ENCODE results near the gene CXCL3.
A peak's percentile ranks its signal among the peaks of the same experiment; 100 is the strongest.

The CXCL3 gene

DNA sequence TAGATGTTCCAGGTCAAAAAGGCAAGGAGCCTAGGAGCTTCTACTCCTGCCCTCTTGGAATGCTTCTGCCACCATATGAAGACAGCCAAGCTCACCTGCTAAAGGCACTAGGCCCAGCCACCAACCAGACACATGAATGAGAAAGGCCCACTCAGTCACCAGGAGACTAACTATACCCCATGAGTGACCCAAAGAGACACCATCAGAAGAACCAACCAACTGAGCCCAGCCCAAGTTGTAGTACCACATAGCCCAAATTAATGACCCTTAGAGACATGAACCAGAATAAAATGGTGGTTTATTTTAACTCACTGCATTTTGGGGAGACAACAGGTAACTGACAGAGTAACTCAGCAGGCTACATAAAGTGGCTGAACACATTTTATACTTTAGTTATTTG is 22.9 kb upstream of the CXCL3 start:
- TF ChIP-seq, protein P1, sequence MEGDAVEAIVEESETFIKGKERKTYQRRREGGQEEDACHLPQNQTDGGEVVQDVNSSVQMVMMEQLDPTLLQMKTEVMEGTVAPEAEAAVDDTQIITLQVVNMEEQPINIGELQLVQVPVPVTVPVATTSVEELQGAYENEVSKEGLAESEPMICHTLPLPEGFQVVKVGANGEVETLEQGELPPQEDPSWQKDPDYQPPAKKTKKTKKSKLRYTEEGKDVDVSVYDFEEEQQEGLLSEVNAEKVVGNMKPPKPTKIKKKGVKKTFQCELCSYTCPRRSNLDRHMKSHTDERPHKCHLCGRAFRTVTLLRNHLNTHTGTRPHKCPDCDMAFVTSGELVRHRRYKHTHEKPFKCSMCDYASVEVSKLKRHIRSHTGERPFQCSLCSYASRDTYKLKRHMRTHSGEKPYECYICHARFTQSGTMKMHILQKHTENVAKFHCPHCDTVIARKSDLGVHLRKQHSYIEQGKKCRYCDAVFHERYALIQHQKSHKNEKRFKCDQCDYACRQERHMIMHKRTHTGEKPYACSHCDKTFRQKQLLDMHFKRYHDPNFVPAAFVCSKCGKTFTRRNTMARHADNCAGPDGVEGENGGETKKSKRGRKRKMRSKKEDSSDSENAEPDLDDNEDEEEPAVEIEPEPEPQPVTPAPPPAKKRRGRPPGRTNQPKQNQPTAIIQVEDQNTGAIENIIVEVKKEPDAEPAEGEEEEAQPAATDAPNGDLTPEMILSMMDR (conservative IDR thresholded peaks at IDR 0.05; ENCODE audit: low read length): no peak
- H3K4me3 ChIP-seq (ENCODE audit: low read length): no peak overlapping the region
- DNase-seq (ENCODE audit: low read depth): no peak

DNA sequence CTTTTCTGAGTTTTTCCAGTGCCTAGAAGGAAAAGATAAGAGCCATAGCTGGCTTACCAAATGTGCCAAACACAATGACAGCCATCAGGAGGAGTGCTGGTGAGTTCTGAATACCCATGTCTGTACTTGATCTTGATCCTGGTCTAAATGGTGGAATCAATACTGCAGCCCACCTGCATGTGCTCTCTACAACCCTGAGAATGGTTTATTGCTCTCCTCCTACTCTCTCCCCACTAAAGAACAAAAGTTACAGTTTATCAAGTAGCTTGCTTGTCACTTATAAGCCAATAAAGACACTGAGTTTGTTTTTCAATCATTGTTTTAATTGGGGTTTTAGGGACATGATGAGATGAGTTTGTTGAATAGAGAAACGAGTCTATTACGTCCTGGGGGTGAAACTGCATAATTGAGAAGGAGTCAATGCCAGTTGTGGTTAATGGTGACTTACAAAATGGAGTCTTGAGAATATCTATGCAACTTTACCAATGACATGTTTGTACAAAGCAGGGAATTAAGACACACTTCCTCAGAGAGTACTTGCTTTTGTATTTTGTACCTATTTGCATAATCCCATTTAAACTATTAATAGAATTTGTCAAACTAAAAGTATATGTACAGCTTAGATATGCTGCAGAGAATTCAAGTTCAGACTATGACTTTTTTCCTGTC is 20.8 kb upstream of the CXCL3 start:
- DNase-seq (ENCODE audit: low read depth): no peak

DNA sequence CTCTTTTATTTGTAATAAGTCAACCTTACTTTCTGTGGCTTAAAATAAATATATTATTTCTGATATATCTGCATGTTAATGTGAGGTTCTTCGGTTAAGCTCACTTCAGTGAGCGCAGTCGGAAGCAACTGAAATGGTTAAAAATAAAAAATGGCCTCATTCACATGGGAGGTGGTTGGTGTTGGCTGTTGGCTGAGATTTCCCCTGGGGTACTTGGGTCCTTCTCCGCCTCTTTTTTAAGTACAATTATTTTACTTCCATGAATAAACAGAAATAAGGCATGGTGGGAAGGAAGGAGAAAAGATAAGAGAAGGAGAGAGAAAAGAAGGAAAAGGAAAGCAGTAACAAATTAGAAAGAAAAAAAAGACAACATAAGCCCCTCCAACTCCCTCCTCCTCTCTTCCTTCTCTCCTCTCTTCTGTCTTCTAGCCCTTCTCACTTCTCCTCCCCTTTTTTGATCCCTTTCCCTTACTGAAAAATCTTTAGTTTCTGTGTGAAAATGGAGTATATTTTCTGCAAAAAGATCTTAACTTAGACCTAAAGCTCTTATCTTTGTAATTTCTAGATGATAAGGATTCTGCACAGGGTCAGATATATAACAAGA is 19.7 kb upstream of the CXCL3 start:
- no peak for DNase-seq (ENCODE audit: low read depth)
- no peak overlapping the region for H3K4me3 ChIP-seq (ENCODE audit: low read length)
- TF ChIP-seq, protein P1 (conservative IDR thresholded peaks at IDR 0.05; ENCODE audit: low read length): no peak

More for the DNA sequence above, 20.8 kb upstream of the CXCL3 start:
- H3K4me3 ChIP-seq (ENCODE audit: low read length): no peak overlapping the region
- TF ChIP-seq, protein P1 (conservative IDR thresholded peaks at IDR 0.05; ENCODE audit: low read length): no peak

DNA sequence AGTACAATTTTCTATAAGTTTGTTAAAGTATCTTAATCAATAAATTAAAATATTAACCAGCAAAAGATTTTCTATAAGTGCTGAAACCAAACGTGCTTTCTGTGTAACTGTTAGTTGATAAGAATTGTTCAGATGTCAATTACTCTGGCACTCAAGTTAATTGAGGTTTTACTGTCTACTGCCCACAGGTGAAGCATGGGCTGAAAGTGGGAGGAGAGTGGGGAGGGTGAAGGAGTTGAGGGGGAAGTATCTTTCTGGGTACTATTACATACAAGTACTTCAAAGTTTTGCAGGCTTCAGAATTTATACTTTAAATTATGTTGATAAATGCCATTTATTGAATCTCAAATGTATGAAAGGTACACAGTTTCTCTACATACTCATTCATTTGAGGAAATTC is 19.1 kb upstream of the CXCL3 start:
- no peak for DNase-seq (ENCODE audit: low read depth)
- TF ChIP-seq, protein P1 (conservative IDR thresholded peaks at IDR 0.05; ENCODE audit: low read length): no peak
- H3K4me3 ChIP-seq (ENCODE audit: low read length): no peak overlapping the region

DNA sequence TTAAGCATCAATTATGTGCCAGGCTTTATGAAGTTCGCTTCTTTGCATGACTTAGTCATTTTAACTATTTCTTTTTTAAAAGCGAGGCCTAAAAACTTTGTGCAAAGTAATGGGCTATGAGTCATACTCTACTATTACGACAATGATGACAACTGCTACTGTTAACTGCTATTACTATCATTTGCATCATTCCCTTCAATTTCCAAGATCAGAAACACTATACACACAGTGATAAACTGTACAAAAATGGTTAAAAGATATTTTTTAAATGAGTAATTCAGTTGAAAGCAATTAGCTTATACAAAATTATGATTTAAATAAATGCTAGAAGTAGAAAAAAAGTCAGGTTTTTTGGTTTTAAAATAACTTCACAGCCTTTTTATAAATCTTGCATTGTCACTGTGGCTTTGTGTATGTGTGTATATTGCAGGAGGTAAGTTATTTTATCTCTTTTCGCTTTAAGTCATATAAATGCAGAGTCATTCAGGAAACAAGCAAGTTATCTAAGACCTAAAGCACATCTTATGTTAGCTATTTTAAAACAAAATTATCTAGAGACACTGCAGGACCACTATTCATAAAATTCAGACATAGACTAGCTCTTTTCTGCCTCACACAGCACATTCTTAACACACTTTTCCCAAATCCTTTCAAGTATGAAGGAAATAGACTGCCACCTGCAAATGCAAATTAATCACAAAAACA is 18.5 kb upstream of the CXCL3 start:
- H3K4me3 ChIP-seq (ENCODE audit: low read length): no peak overlapping the region
- TF ChIP-seq, protein P1 (conservative IDR thresholded peaks at IDR 0.05; ENCODE audit: low read length): no peak
- DNase-seq (ENCODE audit: low read depth): peak; percentile 89

DNA sequence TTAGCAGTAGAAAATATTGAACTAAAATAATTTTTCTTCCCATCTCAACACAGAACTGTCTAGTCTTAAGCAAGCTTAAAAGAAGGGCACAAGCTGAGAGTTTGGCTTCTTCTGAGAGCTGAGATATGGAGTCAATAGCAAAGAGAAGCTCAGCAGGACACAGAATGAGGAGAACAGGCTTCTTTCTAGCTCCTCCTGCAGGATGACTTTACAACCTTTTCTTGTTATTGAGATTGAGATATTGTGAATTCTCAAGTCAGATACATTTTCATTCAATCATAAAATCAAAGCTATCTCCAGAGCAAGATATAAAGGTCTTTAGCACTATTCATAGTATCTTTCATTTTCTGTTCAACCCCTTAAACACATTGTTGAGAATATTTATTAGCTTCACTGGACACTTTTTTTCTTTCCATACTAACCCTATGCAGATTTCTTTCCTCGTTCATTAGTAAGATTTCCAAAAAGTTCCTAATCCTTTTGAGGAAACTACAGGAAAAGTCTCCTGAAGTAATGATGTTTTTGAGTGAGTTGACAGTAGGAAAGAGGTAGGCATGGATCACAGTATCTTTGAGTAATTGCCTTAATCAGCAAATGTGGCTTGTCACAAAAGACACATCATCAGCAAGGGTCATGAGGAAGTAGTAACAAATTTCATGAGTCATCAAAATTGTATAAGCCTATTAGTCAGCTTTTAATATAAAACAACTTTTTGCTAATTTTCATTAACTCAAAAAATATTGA is 17.8 kb upstream of the CXCL3 start:
- TF ChIP-seq, protein P1 (conservative IDR thresholded peaks at IDR 0.05; ENCODE audit: low read length): peak; percentile 23
- H3K4me3 ChIP-seq (ENCODE audit: low read length): no peak overlapping the region
- peak; percentile 24 for DNase-seq (ENCODE audit: low read depth)
